Heart left ventricle (tissue), 16 donors: ENCODE data around the gene ACADVL. TPM values are rescaled to one million over a fixed set of nuclear protein-coding genes. Genes with fewer than 3 reads are reported as not detected.
A peak's percentile ranks its signal among the peaks of the same experiment; 100 is the strongest.

ENCODE experiments used
- ATAC-seq, 4 donors: fragments of 200-7000 bp; cut with Tn5 transposase; one replicate each; pipeline ENCODE4 v1.9.1; 2020 to 2022; ENCODE audit warnings: moderate library complexity in 4 of 4, mild to moderate bottlenecking in 3 of 4, moderate number of reproducible peaks in 1 of 4
- DNase-seq, 5 donors: peaks; one replicate each; pipeline ENCODE4 v3.0.0-alpha.2; 2020
- H3K27ac ChIP-seq, 12 donors: fragments of 200-600 bp; sonication (generic) in 4 of 12; one replicate each; pipeline versions ENCODE4 v1.5.0 to v1.8.0; 2016 to 2022; ENCODE audit warnings: mild to moderate bottlenecking in 2 of 12
- H3K27me3 ChIP-seq, 9 donors: fragments of 200-600 bp; sonication (generic) in 2 of 9; one replicate each; pipeline versions ENCODE4 v1.5.1 to v1.8.0; 2016 to 2022; ENCODE audit warnings: mild to moderate bottlenecking in 3 of 9
- H3K36me3 ChIP-seq, 9 donors: fragments of 200-600 bp; sonication (generic) in 2 of 9; one replicate each; pipeline versions ENCODE4 v1.5.0 to v1.8.0; 2018 to 2022; ENCODE audit warnings: mild to moderate bottlenecking in 2 of 9
- H3K4me1 ChIP-seq, 12 donors: fragments of 200-600 bp; sonication (generic) in 4 of 12; one replicate each; pipeline versions ENCODE4 v1.5.0 to v1.8.0; 2016 to 2022; ENCODE audit warnings: mild to moderate bottlenecking in 3 of 12
- H3K4me3 ChIP-seq, 12 donors: fragments of 200-600 bp; sonication (generic) in 4 of 12; one replicate each; pipeline versions ENCODE4 v1.5.0 to v1.8.0; 2017 to 2022; ENCODE audit warnings: mild to moderate bottlenecking in 9 of 12, moderate library complexity in 4 of 12
- H3K9me3 ChIP-seq, 12 donors: fragments of 200-600 bp; sonication (generic) in 4 of 12; one replicate each; pipeline versions ENCODE4 v1.5.0 to v1.8.0; 2016 to 2022; ENCODE audit warnings: mild to moderate bottlenecking in 1 of 12
- POLR2A ChIP-seq, 2 donors: fragments of 450-650 bp; IDR thresholded peaks; one replicate each; pipeline ENCODE4 v1.6.1; 2017; ENCODE audit warnings: antibody characterized with exemption in 2 of 2, mild to moderate bottlenecking in 2 of 2, moderate library complexity in 2 of 2
- WGBS, 4 donors: extraction: QIAGEN DNeasy Blood & Tissue Kit in 2 of 4; methylation state at CpG; one replicate each; pipeline versions ENCODE4 v1.1.5 to v1.1.7; 2013 to 2018; 5-methylcytosine and 5-hydroxymethylcytosine counted together
- intact Hi-C, 10 donors: fragments of 100-400 bp; cut with DNase I; formaldehyde crosslinking; loops; one replicate each; pipeline versions ENCODE4 v1.11.1 to v1.14.2; 2022
- polyA plus RNA-seq, 2 donors: library from polyadenylated mRNA; stranded (reverse); fragments of 200-250 nt; gene quantifications; one replicate each; pipeline ENCODE4 v1.2.3, GENCODE V29; 2013
- total RNA-seq, 9 donors: library from RNA; depleted of rRNA in 2 of 9; stranded (reverse); fragments of >200 nt in 2 of 9; fragmentation: NEBNext Ultra II Directional in 3 of 9; extraction: Animal tissue kit (Norgen Biotek cat#: 25700) in 3 of 9; gene quantifications; one replicate each; pipeline versions ENCODE4 v1.1.0 to v1.2.4, GENCODE V29; 2016 to 2023
- TF ChIP-seq, protein P1 (sequence below), 12 donors: fragments of 200-600 bp; sonication (generic) in 4 of 12; IDR thresholded peaks; one replicate each; pipeline versions ENCODE4 v1.5.0 to v1.8.0; 2018 to 2022; ENCODE audit warnings: antibody characterized with exemption in 12 of 12, mild to moderate bottlenecking in 5 of 12
- donor health status: ischemic (EF 13 %, LVEDD 7.1; RV severe dilation, severe dysfunction).
- donor health status: healthy with polysubstance abuse.
- donor health status: DM: no; HTN: yes; CAD: no.
- donor health status: DM: no; HTN: no; CAD: no.
- donor health status: ischemic (EF 25% LVEDD 6.9; RV normal size, moderate dysfunction).
- donor health status: ischemic (EF 25% LVEDD 5.7; RV mildly dilated, moderate dysfunction).
- donor health status: healthy.
- donor health status: DM: yes; HTN: yes; CAD: no.
- donor health status: ischemic (EF 35%, LVEDD 5.7; RV mildly dilated, moderate dysfunction).
- donor health status: nonischemic (EF 11% LVEDD 7.7; RV severe dilation, severe dysfunction).
- donor health status: DM: yes; HTN: yes; CAD: no.
- donor health status: PGD.
- donor health status: ischemic (EF 29% LVEDD 5.4; RV normal size, mild dysfunction).
- donor health status: nonischemic (EF 23%, LVEDD 6.1; RV moderate dilation, normal function).

Gene ACADVL
- total and polyA plus RNA-seq, 11 donors, result 601 to 2,758 (median 1,385) TPM

DNA sequence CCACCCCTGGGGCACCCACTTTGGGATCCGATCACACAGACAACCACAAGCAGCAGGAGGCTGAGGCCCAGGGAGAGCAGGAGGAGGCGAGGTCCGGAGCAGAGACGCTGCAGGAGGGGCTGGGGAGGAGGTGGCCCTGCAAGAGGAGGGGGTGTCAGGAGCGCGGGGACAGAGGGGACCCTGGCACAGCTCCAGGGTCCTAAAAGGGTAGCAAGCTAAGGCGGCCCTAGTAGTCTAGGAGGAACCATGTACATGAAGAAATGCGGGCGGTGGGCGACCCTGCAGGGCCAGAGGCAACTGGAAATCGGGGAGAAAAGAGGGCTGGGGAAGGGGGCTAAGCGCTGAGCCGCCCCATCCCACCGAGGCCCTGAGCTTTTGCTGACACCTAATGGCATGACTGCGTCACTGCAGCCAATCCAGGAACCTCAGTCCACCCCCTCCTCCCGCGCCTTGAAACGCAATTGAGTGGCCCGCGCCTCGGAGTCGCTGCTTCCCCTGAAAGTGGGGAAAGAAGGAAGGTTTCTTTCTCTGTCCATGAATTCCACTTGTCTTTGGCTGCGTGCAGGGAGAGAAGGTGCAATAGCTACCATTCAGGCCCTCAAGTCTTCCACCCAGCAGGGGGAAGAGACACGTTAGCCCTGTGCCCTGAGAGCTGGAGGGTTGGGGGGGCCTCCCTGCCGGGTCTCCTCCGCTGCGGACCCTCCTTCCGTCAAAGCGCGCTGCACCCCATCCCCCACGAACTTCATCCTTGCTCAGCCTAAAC lies 42.4 kb upstream of the ACADVL start:
- Histone ChIP-seq H3K9me3 (no peaks in the 10 kb centered on the region), H3K36me3 (no peaks in the 10 kb centered on the region), H3K27me3 (peaks cover 0 to 23% (median 17%) of the 10 kb centered on the region in 9 donors), H3K27ac (peak overlapping the region in 1 of 12 donors; percentile 24), H3K4me3 (peak overlapping the region in 11 of 12 donors; percentile 15 to 56 (median 46)), H3K4me1 (peaks cover 0 to 30% (median 12%) of the 10 kb centered on the region in 12 donors)
- intact Hi-C loops, result loop anchor here in 8 of 10 donors (1.0 to 5.0 kb wide), 6 partner anchors 41 to 130 kb away; no protein-coding TSS in a partner anchor
- DNase-seq (peak in 4 of 5 donors; percentile 57 to 70 (median 66)), ATAC-seq (peak; percentile 69 to 84 (median 74))
- TF ChIP-seq, protein P1, sequence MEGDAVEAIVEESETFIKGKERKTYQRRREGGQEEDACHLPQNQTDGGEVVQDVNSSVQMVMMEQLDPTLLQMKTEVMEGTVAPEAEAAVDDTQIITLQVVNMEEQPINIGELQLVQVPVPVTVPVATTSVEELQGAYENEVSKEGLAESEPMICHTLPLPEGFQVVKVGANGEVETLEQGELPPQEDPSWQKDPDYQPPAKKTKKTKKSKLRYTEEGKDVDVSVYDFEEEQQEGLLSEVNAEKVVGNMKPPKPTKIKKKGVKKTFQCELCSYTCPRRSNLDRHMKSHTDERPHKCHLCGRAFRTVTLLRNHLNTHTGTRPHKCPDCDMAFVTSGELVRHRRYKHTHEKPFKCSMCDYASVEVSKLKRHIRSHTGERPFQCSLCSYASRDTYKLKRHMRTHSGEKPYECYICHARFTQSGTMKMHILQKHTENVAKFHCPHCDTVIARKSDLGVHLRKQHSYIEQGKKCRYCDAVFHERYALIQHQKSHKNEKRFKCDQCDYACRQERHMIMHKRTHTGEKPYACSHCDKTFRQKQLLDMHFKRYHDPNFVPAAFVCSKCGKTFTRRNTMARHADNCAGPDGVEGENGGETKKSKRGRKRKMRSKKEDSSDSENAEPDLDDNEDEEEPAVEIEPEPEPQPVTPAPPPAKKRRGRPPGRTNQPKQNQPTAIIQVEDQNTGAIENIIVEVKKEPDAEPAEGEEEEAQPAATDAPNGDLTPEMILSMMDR (IDR thresholded peaks at IDR 0.05), result peak; percentile 76 to 92 (median 84)
- no peak for TF ChIP-seq POLR2A (IDR thresholded peaks at IDR 0.05)
- 2 to 3% (median 3%) methylated on average over 22 to 31 of the region's 31 CpGs for WGBS, 4 donors

DNA sequence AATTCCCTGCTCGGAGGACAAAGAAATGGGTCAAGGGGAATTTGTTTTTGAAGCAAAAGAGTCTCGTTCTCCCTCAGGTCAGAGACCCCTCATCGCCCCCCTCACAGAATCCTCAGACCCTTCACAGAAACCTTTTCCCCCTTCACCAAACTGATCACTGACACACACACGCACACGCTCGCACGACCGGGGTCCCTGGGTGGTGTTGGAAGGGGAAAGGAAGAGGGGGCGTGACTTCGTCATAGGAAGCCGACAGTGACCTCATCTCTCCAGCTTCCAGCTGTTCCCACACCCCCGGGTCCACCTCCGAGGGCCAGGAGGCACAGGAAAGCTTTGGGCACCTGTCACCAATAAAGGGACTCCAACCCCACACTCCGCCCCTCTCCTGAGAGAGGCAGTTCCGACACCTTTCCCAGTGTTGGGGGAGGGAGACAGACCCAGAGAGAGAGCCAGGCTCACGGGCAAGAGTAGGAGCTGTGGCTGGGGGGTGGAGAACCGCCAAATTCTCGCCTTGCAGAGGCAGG lies 41.7 kb upstream of the ACADVL start:
- intact Hi-C loops, result loop anchor here in 8 of 10 donors (1.0 to 5.0 kb wide), 6 partner anchors 41 to 131 kb away; no protein-coding TSS in a partner anchor

DNA sequence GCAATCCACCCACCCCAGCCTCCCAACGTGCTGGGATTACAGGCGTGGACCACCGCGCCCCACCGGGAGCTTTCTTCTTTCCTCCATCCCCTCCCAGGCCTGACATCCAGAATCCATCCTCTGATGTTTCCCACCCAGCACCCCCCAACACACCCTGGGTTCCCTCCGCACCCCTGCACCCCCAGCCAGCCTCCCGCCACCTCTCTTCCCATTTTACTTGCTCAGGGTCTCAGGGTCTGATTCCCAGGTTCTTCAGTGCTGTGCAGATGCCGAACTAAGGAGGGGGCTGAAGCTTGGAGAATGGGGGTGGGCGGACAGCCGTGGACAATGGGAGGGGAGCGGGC lies 40.8 kb upstream of the ACADVL start:
- intact Hi-C loops, result loop anchor here in 2 of 10 donors (5.0 kb wide), 1 partner anchor 127 kb away; no protein-coding TSS in a partner anchor
- Histone ChIP-seq H3K27me3 (peaks cover 0 to 23% (median 14%) of the 10 kb centered on the region in 9 donors), H3K4me1 (peaks cover 0 to 22% (median 12%) of the 10 kb centered on the region in 12 donors), H3K4me3 (no peak overlapping the region), H3K9me3 (no peaks in the 10 kb centered on the region), H3K36me3 (no peaks in the 10 kb centered on the region), H3K27ac (no peak overlapping the region)
- DNase-seq (no peak), ATAC-seq (no peak)
- TF ChIP-seq, protein P1 (IDR thresholded peaks at IDR 0.05), result no peak
- no peak for TF ChIP-seq POLR2A (IDR thresholded peaks at IDR 0.05)
- 79 to 82% (median 82%) methylated on average over 11 of the region's 11 CpGs for WGBS, 4 donors

More for the DNA sequence above, 41.7 kb upstream of the ACADVL start:
- peak overlapping the region in 11 of 12 donors; percentile 15 to 56 (median 46) for H3K4me3 ChIP-seq
- ATAC-seq, result peak in 3 of 4 donors; percentile 4 to 64 (median 15)
- DNase-seq, result no peak
- H3K36me3 ChIP-seq, result no peaks in the 10 kb centered on the region
- peaks cover 0 to 28% (median 12%) of the 10 kb centered on the region in 12 donors for H3K4me1 ChIP-seq
- no peaks in the 10 kb centered on the region for H3K9me3 ChIP-seq
- peak overlapping the region in 1 of 12 donors; percentile 24 for H3K27ac ChIP-seq
- TF ChIP-seq POLR2A (IDR thresholded peaks at IDR 0.05), result no peak
- TF ChIP-seq, protein P1 (IDR thresholded peaks at IDR 0.05), result no peak
- 4 to 9% (median 6%) methylated on average over 18 of the region's 18 CpGs for WGBS, 4 donors
- peaks cover 0 to 23% (median 17%) of the 10 kb centered on the region in 9 donors for H3K27me3 ChIP-seq
